ENCODE results near the gene GEMIN7. TPM values are rescaled to one million over a fixed set of nuclear protein-coding genes. Genes with fewer than 3 reads are reported as not detected.

Gene GEMIN7
- total RNA-seq, 1 donor = 14.8 TPM

DNA sequence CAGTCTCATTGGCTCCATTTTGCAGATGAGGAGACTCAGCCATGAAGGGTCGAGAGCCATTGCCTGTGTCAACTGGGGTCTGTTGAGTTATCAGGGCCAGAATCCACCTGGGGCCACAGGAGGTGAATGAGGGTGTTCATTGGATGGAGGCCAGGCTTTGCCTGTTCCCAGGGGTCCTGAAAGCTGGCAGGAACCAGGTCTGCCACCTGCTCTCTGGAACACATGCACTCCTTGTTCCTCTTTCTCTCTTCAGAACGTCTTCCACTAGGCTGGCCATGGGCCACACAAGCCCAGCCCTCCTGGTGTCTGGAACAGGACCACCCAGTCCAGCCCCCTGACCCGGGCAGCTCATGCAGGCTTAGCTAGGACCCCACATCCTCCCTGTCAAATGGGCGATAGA lies 35.1 kb downstream of the GEMIN7 start:
- peaks cover 78% of the 10 kb centered on the region for H4K20me1 ChIP-seq (ENCODE audit: insufficient read depth, low read length)

GRCh38 chr19:45115809-45116615 lies 37.0 kb downstream of the GEMIN7 start:
- H3K4me2 ChIP-seq (ENCODE audit: insufficient read depth, low read length) = no peak overlapping the region
- H4K20me1 ChIP-seq (ENCODE audit: insufficient read depth, low read length) = peaks cover 72% of the 10 kb centered on the region
- TF ChIP-seq CTCF (IDR thresholded peaks at IDR 0.05; ENCODE audit: extremely low read depth, low read depth, low read length) = no peak
- DNase-seq (ENCODE audit: insufficient read length, low spot score, missing footprints) = no peak
- H3K27ac ChIP-seq (ENCODE audit: low read depth, low read length) = no peak overlapping the region
- H3K9me3 ChIP-seq (ENCODE audit: low read depth, low read length) = no peaks in the 10 kb centered on the region
- H3K4me1 ChIP-seq (ENCODE audit: insufficient read depth, low read length) = peaks cover 8% of the 10 kb centered on the region
- no peaks in the 10 kb centered on the region for H3K36me3 ChIP-seq (ENCODE audit: insufficient read depth, low read length)
- H2AFZ ChIP-seq (ENCODE audit: low read length) = no peak overlapping the region
- no peaks in the 10 kb centered on the region for H3K27me3 ChIP-seq (ENCODE audit: insufficient read depth, low read length)
- H3K79me2 ChIP-seq (ENCODE audit: insufficient read depth, low read length) = peaks cover 93% of the 10 kb centered on the region
- no peak overlapping the region for H3K4me3 ChIP-seq (ENCODE audit: insufficient read depth, low read length)

More for the DNA sequence above, 35.1 kb downstream of the GEMIN7 start:
- Histone ChIP-seq H3K4me2 (ENCODE audit: insufficient read depth, low read length) (no peak overlapping the region), H3K4me3 (ENCODE audit: insufficient read depth, low read length) (no peak overlapping the region), H3K27ac (ENCODE audit: low read depth, low read length) (no peak overlapping the region), H2AFZ (ENCODE audit: low read length) (no peak overlapping the region), H3K36me3 (ENCODE audit: insufficient read depth, low read length) (no peaks in the 10 kb centered on the region), H3K27me3 (ENCODE audit: insufficient read depth, low read length) (no peaks in the 10 kb centered on the region), H3K4me1 (ENCODE audit: insufficient read depth, low read length) (peaks cover 8% of the 10 kb centered on the region), H3K9me3 (ENCODE audit: low read depth, low read length) (no peaks in the 10 kb centered on the region), H3K79me2 (ENCODE audit: insufficient read depth, low read length) (peaks cover 95% of the 10 kb centered on the region)
- DNase-seq (ENCODE audit: insufficient read length, low spot score, missing footprints) = no peak
- no peak for TF ChIP-seq CTCF (IDR thresholded peaks at IDR 0.05; ENCODE audit: extremely low read depth, low read depth, low read length)

- Histone ChIP-seq H3K79me2 (ENCODE audit: insufficient read depth, low read length) (peaks cover 94% of the 10 kb centered on the region), H2AFZ (ENCODE audit: low read length) (no peak overlapping the region), H3K4me2 (ENCODE audit: insufficient read depth, low read length) (no peak overlapping the region), H4K20me1 (ENCODE audit: insufficient read depth, low read length) (peaks cover 79% of the 10 kb centered on the region), H3K27me3 (ENCODE audit: insufficient read depth, low read length) (no peaks in the 10 kb centered on the region), H3K4me3 (ENCODE audit: insufficient read depth, low read length) (no peak overlapping the region), H3K4me1 (ENCODE audit: insufficient read depth, low read length) (peaks cover 8% of the 10 kb centered on the region), H3K36me3 (ENCODE audit: insufficient read depth, low read length) (no peaks in the 10 kb centered on the region), H3K9me3 (ENCODE audit: low read depth, low read length) (no peaks in the 10 kb centered on the region), H3K27ac (ENCODE audit: low read depth, low read length) (no peak overlapping the region)
- TF ChIP-seq CTCF (IDR thresholded peaks at IDR 0.05; ENCODE audit: extremely low read depth, low read depth, low read length) = no peak
- DNase-seq (ENCODE audit: insufficient read length, low spot score, missing footprints) = no peak
Observed at GRCh38 chr19:45117167-45117594, 38.1 kb downstream of the GEMIN7 start.

- Histone ChIP-seq H3K27me3 (ENCODE audit: insufficient read depth, low read length) (no peaks in the 10 kb centered on the region), H2AFZ (ENCODE audit: low read length) (no peak overlapping the region), H3K36me3 (ENCODE audit: insufficient read depth, low read length) (no peaks in the 10 kb centered on the region), H3K4me3 (ENCODE audit: insufficient read depth, low read length) (no peak overlapping the region), H3K4me2 (ENCODE audit: insufficient read depth, low read length) (no peak overlapping the region), H3K79me2 (ENCODE audit: insufficient read depth, low read length) (peaks cover 94% of the 10 kb centered on the region), H3K27ac (ENCODE audit: low read depth, low read length) (no peak overlapping the region), H3K4me1 (ENCODE audit: insufficient read depth, low read length) (peaks cover 8% of the 10 kb centered on the region), H4K20me1 (ENCODE audit: insufficient read depth, low read length) (peaks cover 82% of the 10 kb centered on the region), H3K9me3 (ENCODE audit: low read depth, low read length) (no peaks in the 10 kb centered on the region)
- no peak for DNase-seq (ENCODE audit: insufficient read length, low spot score, missing footprints)
- no peak for TF ChIP-seq CTCF (IDR thresholded peaks at IDR 0.05; ENCODE audit: extremely low read depth, low read depth, low read length)
Observed at GRCh38 chr19:45117671-45118070, 38.6 kb downstream of the GEMIN7 start.

Measured in osteoblast (primary cell).